Measurements from ENCODE around the gene OR2A25.

Gene OR2A25

DNA sequence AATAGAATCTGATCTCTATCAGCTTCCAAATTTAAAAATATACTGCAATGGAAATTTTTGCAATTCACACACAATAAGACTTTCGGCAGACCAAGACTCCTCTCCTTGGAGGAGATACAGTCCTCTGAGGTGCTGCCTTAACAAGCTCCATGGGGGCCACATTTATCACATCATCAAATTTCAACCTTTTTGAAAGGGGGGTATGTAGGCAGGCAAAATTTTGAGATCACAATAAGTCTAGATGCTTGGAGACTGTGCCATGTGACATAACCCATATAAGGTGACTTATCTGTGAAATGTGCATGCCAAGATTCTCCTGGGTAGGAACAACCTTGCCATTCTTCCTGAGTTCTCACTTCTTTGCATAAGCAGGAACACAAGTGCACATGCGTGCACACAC is 16.4 kb downstream of the OR2A25 start, which contains the start of gene OR2A12:
OR2A12 (plus strand) TSS at position 301 of the 400 bp plus-strand sequence. CDS start 8,830 bp downstream, outside the sequence.
- no peak within 1 kb of the TSS for H3K9ac ChIP-seq (ENCODE audit: low read depth, low read length)
- no peak within 1 kb of the TSS for H3K27ac ChIP-seq (ENCODE audit: low read length)
- no peaks in the 10 kb centered on the region for H3K36me3 ChIP-seq (ENCODE audit: insufficient read depth, low read depth, low read length)
- no peaks in the 10 kb centered on the region for H3K4me1 ChIP-seq (ENCODE audit: insufficient read depth, low read length)
- no peak within 1 kb of the TSS for H3K4me3 ChIP-seq (ENCODE audit: low read length)
- no peaks in the 10 kb centered on the region for H3K9me3 ChIP-seq (ENCODE audit: insufficient read depth, low read depth, low read length)
- no peaks in the 10 kb centered on the region for H3K27me3 ChIP-seq (ENCODE audit: insufficient read depth, low read length)

DNA sequence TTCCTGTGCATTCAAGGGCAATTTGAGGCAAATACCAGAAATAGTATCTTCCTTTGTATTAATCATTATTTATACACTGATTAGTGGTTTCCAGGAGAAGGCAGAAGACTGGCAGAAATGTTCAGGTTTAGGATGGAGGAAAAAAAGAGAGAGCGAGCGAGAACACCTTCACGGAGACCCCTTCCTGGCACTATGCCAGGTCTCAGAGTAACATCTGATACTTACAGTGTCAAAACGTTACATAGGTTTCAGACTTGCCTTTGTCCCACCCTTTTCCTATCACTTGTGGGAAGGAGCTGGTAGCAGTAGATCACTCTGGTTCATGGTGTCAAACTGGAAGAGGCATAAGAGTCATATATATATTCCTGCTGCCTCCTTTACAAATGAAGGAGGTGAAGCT is 17.1 kb downstream of the OR2A25 start:
- Histone ChIP-seq H3K9me3 (ENCODE audit: insufficient read depth, low read depth, low read length) (no peaks in the 10 kb centered on the region), H3K27ac (ENCODE audit: low read length) (no peak overlapping the region), H3K4me1 (ENCODE audit: insufficient read depth, low read length) (no peaks in the 10 kb centered on the region), H3K27me3 (ENCODE audit: insufficient read depth, low read length) (no peaks in the 10 kb centered on the region), H3K4me3 (ENCODE audit: low read length) (no peak overlapping the region), H3K9ac (ENCODE audit: low read depth, low read length) (no peak overlapping the region), H3K36me3 (ENCODE audit: insufficient read depth, low read depth, low read length) (no peaks in the 10 kb centered on the region)

DNA sequence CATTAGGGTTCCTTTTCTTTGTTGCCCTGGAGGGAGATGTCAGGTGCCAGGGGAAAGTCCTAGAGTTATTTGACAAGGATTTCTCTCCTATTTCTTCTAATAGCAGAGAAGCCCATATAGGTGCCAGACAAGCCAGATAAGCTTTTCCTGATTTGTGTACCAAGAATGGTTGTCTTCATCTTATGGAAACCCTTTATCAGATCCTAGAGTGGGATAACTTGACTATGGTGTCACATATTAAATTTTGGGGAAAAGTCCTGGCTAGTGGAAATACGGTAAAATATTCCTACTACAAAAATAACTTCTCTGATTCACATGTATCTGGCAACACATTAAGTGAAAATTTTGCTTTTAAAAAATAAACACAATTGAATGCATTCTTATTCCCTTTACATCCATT is 17.6 kb downstream of the OR2A25 start:
- no peak overlapping the region for H3K27ac ChIP-seq (ENCODE audit: low read length)
- no peak overlapping the region for H3K4me3 ChIP-seq (ENCODE audit: low read length)
- no peaks in the 10 kb centered on the region for H3K9me3 ChIP-seq (ENCODE audit: insufficient read depth, low read depth, low read length)
- H3K4me1 ChIP-seq (ENCODE audit: insufficient read depth, low read length) = no peaks in the 10 kb centered on the region
- no peaks in the 10 kb centered on the region for H3K36me3 ChIP-seq (ENCODE audit: insufficient read depth, low read depth, low read length)
- H3K9ac ChIP-seq (ENCODE audit: low read depth, low read length) = no peak overlapping the region
- H3K27me3 ChIP-seq (ENCODE audit: insufficient read depth, low read length) = no peaks in the 10 kb centered on the region

DNA sequence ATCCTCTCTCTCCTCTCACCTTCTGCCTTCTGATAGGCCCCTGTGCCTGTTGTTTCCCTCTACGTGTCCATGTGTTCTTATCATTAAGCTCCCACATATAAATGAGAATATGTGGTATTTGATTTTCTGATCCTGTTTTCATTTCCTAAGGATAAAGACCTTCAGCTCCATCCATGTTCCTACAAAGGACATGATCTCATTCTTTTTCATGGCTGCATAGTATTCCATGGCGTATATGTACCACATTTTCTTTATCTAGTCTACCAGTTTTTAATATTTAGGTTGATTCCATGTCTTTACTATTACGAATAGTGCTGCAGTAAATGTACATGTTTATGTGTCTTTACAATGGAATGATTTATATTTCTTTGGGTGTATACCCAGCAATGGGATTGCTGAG is 21.1 kb downstream of the OR2A25 start:
- no peak overlapping the region for H3K27ac ChIP-seq (ENCODE audit: low read length)
- H3K36me3 ChIP-seq (ENCODE audit: insufficient read depth, low read depth, low read length) = no peaks in the 10 kb centered on the region
- no peak overlapping the region for H3K4me3 ChIP-seq (ENCODE audit: low read length)
- H3K4me1 ChIP-seq (ENCODE audit: insufficient read depth, low read length) = no peaks in the 10 kb centered on the region
- H3K9ac ChIP-seq (ENCODE audit: low read depth, low read length) = no peak overlapping the region
- H3K27me3 ChIP-seq (ENCODE audit: insufficient read depth, low read length) = no peaks in the 10 kb centered on the region
- H3K9me3 ChIP-seq (ENCODE audit: insufficient read depth, low read depth, low read length) = no peaks in the 10 kb centered on the region

DNA sequence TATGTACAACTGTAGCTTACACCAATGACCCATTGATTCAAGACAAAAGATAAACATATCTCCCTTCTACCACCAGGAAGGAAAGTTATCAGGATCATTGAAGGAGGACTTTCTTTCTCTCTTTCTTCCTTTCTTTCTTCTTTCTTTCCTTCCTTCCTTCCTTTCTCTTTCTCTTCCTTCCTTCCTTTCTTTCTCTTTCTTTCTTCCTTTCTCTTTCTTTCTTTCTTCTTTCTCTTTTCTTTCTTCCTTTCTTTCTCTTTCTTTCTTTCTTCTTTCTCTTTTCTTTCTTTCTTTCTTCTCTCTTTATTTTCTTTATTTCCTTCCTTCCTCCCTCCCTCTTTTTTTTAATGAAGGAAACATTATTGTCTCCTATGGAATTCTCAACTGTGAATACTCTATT is 29.2 kb downstream of the OR2A25 start:
- Histone ChIP-seq H3K9ac (ENCODE audit: low read depth, low read length) (no peak overlapping the region), H3K36me3 (ENCODE audit: insufficient read depth, low read depth, low read length) (no peaks in the 10 kb centered on the region), H3K9me3 (ENCODE audit: insufficient read depth, low read depth, low read length) (no peaks in the 10 kb centered on the region), H3K4me3 (ENCODE audit: low read length) (no peak overlapping the region), H3K27me3 (ENCODE audit: insufficient read depth, low read length) (no peaks in the 10 kb centered on the region), H3K27ac (ENCODE audit: low read length) (no peak overlapping the region), H3K4me1 (ENCODE audit: insufficient read depth, low read length) (no peaks in the 10 kb centered on the region)

DNA sequence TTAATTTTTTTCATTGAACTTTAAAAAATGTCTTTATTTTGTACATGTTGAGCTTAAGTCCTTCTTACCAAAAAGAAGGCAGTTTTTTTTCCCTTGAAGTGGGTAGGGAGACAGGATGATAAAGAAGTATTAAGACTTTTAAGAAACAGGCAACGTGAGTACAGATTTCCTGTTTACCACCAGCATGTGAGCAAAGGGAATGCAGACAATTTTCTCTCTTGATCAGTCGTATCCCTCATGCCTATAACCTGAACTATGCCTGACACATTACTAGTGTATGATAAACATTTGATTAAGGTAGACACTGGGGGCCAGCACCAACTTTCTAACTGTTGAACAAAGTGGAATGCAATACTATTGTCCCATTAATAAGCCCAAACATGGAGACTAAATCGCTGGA is 31.0 kb downstream of the OR2A25 start:
- Histone ChIP-seq H3K27ac (ENCODE audit: low read length) (no peak overlapping the region), H3K36me3 (ENCODE audit: insufficient read depth, low read depth, low read length) (no peaks in the 10 kb centered on the region), H3K27me3 (ENCODE audit: insufficient read depth, low read length) (no peaks in the 10 kb centered on the region), H3K9ac (ENCODE audit: low read depth, low read length) (no peak overlapping the region), H3K9me3 (ENCODE audit: insufficient read depth, low read depth, low read length) (no peaks in the 10 kb centered on the region), H3K4me1 (ENCODE audit: insufficient read depth, low read length) (no peaks in the 10 kb centered on the region), H3K4me3 (ENCODE audit: low read length) (no peak overlapping the region)

DNA sequence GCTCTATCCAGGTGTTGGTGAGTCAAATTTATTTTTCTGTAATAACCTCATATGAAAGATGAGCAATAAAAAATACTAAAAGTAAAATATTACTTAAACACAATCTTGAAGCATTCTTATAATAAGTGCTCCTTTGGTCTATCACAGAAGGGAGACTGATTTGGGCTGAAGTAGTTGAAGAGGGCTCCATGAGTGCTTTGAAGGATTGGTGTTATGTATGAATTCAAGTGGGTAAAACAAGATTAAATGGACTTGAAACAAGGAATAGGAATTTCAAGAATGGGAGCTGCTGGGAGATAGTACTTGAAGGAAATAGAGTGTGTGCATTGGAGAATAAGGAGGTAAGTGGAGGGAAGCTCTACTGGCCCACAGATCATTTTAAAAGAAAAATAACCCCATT is 32.4 kb downstream of the OR2A25 start:
- Histone ChIP-seq H3K9me3 (ENCODE audit: insufficient read depth, low read depth, low read length) (no peaks in the 10 kb centered on the region), H3K4me1 (ENCODE audit: insufficient read depth, low read length) (no peaks in the 10 kb centered on the region), H3K9ac (ENCODE audit: low read depth, low read length) (no peak overlapping the region), H3K36me3 (ENCODE audit: insufficient read depth, low read depth, low read length) (no peaks in the 10 kb centered on the region), H3K27ac (ENCODE audit: low read length) (no peak overlapping the region), H3K4me3 (ENCODE audit: low read length) (no peak overlapping the region), H3K27me3 (ENCODE audit: insufficient read depth, low read length) (no peaks in the 10 kb centered on the region)

DNA sequence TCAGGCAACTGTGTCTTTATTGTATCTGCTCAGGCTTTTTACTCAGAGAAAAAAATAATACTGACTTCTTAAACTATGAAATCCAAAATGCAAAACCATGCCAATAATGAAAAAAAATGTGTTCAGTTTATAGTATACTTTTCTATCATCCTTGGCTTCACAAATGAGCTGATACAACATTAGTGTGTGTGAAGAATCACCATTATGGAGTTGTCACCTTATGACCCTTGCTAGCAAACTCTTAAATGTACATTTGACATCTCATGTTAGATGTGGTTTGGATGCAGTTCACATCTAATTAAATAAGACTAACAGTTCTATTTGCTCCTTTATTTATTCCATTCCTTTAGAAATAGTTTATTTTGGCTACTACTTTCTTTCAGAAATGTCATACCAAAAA is 35.6 kb downstream of the OR2A25 start:
- Histone ChIP-seq H3K4me1 (ENCODE audit: insufficient read depth, low read length) (no peaks in the 10 kb centered on the region), H3K9me3 (ENCODE audit: insufficient read depth, low read depth, low read length) (no peaks in the 10 kb centered on the region), H3K27ac (ENCODE audit: low read length) (no peak overlapping the region), H3K9ac (ENCODE audit: low read depth, low read length) (no peak overlapping the region), H3K27me3 (ENCODE audit: insufficient read depth, low read length) (no peaks in the 10 kb centered on the region), H3K36me3 (ENCODE audit: insufficient read depth, low read depth, low read length) (no peaks in the 10 kb centered on the region), H3K4me3 (ENCODE audit: low read length) (no peak overlapping the region)

DNA sequence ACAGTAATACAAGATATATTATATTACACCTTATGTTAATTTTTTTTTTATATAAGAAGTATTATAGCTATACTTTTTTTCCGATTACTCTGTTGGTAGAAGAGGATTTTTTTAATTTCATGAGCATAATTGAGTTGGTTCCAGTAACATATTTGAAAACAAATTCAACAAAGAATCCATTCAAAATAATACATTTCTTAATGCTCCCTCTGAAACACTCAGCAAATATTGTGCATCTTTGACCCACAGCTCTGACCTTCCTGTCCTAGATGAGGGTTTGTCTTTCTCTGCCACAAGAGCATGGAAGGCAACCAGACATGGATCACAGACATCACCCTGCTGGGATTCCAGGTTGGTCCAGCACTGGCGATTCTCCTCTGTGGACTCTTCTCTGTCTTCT is 39.7 kb downstream of the OR2A25 start, which contains the start of gene OR2A2:
OR2A2 (plus strand) TSS at position 301 of the 400 bp plus-strand sequence; CDS start at position 301, 0 bp downstream.
- no peak within 1 kb of the TSS for H3K9ac ChIP-seq (ENCODE audit: low read depth, low read length)
- no peak within 1 kb of the TSS for H3K27ac ChIP-seq (ENCODE audit: low read length)
- no peaks in the 10 kb centered on the region for H3K9me3 ChIP-seq (ENCODE audit: insufficient read depth, low read depth, low read length)
- no peaks in the 10 kb centered on the region for H3K27me3 ChIP-seq (ENCODE audit: insufficient read depth, low read length)
- no peaks in the 10 kb centered on the region for H3K36me3 ChIP-seq (ENCODE audit: insufficient read depth, low read depth, low read length)
- no peaks in the 10 kb centered on the region for H3K4me1 ChIP-seq (ENCODE audit: insufficient read depth, low read length)
- no peak within 1 kb of the TSS for H3K4me3 ChIP-seq (ENCODE audit: low read length)

DNA sequence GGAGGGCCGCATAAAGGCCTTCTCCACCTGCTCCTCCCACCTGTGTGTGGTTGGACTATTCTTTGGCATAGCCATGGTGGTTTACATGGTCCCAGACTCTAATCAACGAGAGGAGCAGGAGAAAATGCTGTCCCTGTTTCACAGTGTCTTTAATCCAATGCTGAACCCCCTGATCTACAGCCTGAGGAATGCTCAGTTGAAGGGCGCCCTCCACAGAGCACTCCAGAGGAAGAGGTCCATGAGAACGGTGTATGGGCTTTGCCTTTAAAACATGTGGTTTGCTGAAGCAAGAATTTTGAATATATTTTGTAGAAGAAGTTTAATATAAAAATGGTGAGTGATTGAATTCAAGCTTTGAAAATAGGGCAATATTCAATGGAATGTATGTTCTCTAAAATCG is 40.7 kb downstream of the OR2A25 start:
- H3K27ac ChIP-seq (ENCODE audit: low read length) = no peak overlapping the region
- H3K4me1 ChIP-seq (ENCODE audit: insufficient read depth, low read length) = no peaks in the 10 kb centered on the region
- no peak overlapping the region for H3K9ac ChIP-seq (ENCODE audit: low read depth, low read length)
- H3K9me3 ChIP-seq (ENCODE audit: insufficient read depth, low read depth, low read length) = no peaks in the 10 kb centered on the region
- no peaks in the 10 kb centered on the region for H3K36me3 ChIP-seq (ENCODE audit: insufficient read depth, low read depth, low read length)
- no peaks in the 10 kb centered on the region for H3K27me3 ChIP-seq (ENCODE audit: insufficient read depth, low read length)
- H3K4me3 ChIP-seq (ENCODE audit: low read length) = no peak overlapping the region

DNA sequence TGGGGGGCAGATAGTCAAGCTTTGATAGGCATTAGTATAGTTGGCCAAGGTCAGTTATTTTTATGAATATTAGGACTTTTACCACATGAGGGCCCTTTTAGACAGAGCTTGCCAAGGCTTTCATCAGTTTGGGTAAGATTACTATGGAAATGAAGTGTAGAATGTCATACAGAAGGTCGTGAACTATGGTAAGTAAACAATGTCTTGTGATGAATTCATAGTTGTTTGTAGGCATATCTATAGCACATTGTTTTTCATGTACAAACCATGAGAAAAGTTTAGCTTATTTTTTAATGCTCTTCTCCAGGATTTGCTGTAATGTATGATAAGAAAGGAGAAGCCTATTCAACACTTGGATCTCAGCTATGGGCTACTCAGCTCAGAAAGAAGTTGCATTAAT is 44.0 kb downstream of the OR2A25 start:
- Histone ChIP-seq H3K4me3 (ENCODE audit: low read length) (no peak overlapping the region), H3K36me3 (ENCODE audit: insufficient read depth, low read depth, low read length) (no peaks in the 10 kb centered on the region), H3K4me1 (ENCODE audit: insufficient read depth, low read length) (no peaks in the 10 kb centered on the region), H3K9me3 (ENCODE audit: insufficient read depth, low read depth, low read length) (no peaks in the 10 kb centered on the region), H3K9ac (ENCODE audit: low read depth, low read length) (no peak overlapping the region), H3K27me3 (ENCODE audit: insufficient read depth, low read length) (no peaks in the 10 kb centered on the region), H3K27ac (ENCODE audit: low read length) (no peak overlapping the region)

DNA sequence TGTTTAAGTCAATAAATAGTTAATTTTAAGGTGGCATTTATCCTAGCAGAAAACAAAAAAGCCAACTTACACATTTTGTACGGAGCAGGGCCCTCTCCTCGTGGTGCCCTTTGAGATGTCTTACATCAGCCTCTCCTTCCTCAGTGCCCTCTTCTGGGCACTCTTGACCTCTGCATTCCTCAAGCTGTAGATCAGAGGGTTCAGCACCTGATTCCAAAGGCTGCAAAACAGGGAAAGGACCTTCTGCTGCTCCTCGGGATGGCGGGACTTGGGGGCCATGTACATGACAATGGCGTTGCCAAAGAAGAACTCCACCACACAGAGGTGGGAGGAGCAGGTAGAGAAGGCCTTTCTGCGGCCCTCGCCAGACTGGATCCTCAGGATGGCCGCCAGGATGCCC is 48.7 kb downstream of the OR2A25 start:
- no peak overlapping the region for H3K27ac ChIP-seq (ENCODE audit: low read length)

DNA sequence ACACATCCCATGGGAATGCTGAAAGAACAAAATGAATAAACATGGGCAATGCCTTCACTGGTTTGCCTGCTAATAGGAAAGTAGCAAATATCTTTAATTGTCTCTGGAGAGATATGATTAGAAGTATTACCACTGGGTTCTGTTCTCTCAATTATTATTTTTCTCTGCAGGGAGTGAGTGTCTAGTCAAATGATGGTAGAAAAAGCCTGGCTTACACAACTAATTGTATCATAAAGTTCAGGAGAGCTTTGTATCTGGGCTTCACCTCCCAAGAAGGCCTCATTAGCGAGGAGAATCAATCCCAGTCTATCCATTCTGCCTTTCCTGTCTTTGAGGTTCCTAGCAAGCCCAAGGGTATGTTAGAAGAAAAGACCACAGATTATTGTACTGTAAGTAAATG is 53.3 kb downstream of the OR2A25 start, which contains the start of gene OR2A14:
OR2A14 (plus strand) TSS at position 301 of the 400 bp plus-strand sequence. CDS start 5,937 bp downstream, outside the sequence.
- Histone ChIP-seq H3K4me3 (ENCODE audit: low read length) (no peak within 1 kb of the TSS), H3K9me3 (ENCODE audit: insufficient read depth, low read depth, low read length) (no peaks in the 10 kb centered on the region), H3K27me3 (ENCODE audit: insufficient read depth, low read length) (no peaks in the 10 kb centered on the region), H3K9ac (ENCODE audit: low read depth, low read length) (no peak within 1 kb of the TSS), H3K4me1 (ENCODE audit: insufficient read depth, low read length) (no peaks in the 10 kb centered on the region), H3K36me3 (ENCODE audit: insufficient read depth, low read depth, low read length) (no peaks in the 10 kb centered on the region), H3K27ac (ENCODE audit: low read length) (no peak within 1 kb of the TSS)

More for the DNA sequence above, 48.7 kb downstream of the OR2A25 start:
- H3K27me3 ChIP-seq (ENCODE audit: insufficient read depth, low read length) = no peaks in the 10 kb centered on the region
- H3K9ac ChIP-seq (ENCODE audit: low read depth, low read length) = no peak overlapping the region
- no peak overlapping the region for H3K4me3 ChIP-seq (ENCODE audit: low read length)
- H3K4me1 ChIP-seq (ENCODE audit: insufficient read depth, low read length) = no peaks in the 10 kb centered on the region
- H3K9me3 ChIP-seq (ENCODE audit: insufficient read depth, low read depth, low read length) = no peaks in the 10 kb centered on the region
- H3K36me3 ChIP-seq (ENCODE audit: insufficient read depth, low read depth, low read length) = no peaks in the 10 kb centered on the region
